Activated CD4-positive, alpha-beta T cell treated with anti-CD3 and anti-CD28 coated beads for 4 hours (primary cell): Measurements from ENCODE around the gene ASPSCR1.

ENCODE experiments used
- DNase-seq, 2 donors: peaks; one replicate each; pipeline ENCODE4 v3.0.0-alpha.2; 2020

Gene ASPSCR1

DNA sequence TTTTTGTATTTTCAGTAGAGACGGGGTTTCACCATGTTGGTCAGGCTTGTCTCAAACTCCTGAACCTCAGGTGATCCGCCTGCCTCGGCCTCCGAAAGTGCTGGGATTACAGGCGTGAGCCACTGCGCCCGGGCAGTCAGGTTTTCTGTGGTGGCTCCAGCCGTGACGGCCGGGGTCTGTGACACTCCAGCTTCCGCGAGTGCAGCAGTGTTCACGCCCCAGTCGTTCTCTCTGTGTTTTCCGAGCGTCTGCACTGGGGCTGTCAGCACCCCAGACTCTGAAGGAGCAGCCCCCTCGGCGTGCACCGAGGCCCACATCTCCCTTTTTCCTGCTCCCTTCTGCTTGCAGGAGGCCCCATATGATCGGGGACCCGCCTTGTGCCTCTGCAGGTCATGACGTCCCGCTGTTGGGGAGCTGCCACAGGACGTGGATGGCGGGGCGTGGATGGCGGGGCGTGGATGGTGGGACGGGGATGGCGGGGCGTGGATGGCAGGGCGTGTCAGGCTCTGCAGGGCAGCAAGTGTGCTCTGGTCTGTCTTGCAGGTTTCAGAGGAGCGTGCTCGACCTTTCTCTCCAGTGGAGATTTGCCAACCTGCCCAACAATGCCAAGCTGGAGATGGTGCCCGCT is 5.7 kb downstream of the ASPSCR1 start:
- DNase-seq, result no peak

DNA sequence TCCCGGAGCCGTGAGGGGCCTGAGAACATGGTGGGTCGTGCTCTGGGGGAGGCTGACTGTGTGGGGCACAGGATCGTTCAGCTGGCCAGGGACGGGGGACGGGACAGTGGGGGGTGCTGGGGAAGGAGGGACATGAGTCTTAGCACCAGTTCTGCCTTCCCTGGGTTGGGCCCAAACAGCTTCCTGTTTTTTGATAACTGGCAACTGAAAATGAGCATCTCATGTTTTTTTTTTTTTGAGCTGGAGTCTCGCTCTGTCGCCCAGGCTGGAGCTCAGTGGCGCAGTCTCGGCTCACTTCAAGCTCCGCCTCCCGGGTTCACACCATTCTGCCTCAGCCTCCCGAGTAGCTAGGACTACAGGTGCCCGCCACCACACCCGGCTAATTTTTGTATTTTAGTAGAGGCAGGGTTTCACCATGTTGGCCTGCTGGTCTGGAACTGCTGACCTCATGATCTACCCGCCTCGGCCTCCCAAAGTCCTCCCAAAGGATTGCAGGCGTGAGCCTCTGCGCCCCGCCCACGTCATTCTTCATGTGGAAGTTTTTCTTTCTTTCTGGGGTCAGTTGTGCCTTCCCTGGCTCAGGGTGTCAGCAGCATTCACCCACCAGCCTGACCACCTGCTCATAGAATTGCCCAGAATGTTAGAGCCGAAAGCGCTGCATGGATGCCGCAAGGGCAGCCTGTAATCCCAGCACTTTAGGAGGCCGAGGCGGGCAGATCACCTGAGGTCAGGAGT is 6.4 kb downstream of the ASPSCR1 start:
- DNase-seq, result no peak

DNA sequence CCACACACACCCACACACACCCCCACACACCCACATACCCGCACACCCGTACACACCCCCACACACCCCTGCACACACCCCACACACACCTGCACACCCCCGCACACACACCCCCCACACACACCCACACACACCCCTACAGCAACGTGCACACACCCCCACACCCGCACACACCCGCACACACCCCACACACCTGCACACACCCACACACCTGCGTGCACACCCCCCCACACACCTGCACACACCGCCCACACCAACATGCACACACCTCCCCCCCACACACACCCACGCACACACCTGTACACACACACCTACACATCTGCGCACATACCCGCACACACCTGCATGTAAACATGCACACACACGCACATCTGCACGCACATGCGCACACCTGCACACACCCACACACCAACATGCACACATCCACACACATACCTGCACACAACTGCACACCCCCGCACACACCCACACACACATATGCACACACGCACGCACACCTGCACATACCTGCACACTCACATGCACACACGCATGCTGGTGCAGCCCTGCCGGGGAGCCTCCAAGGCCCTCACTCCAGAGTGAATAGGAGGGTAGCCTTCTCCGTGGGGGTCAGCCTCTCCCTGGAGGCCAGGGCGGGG is 7.5 kb downstream of the ASPSCR1 start:
- DNase-seq, result no peak

DNA sequence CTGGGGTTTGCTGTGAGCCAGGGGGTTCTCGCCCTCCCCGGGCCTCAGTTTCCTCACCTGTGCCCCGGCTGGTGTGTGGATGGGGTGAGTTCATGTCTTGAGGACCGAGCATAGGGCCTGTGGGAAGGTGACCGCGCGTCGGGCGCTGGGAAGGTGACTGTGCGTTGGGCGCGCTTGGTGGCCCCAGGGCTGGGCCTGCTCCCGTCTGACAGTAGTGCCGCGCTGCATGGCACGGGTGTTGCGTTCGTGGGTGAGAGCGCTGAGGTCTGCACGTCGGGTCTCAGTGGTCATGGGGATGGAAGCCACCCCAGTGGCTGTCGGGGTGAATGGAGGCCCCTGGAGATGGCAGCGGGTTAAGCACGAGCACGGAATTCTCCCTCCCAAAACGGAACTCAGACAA is 9.2 kb downstream of the ASPSCR1 start:
- no peak for DNase-seq

DNA sequence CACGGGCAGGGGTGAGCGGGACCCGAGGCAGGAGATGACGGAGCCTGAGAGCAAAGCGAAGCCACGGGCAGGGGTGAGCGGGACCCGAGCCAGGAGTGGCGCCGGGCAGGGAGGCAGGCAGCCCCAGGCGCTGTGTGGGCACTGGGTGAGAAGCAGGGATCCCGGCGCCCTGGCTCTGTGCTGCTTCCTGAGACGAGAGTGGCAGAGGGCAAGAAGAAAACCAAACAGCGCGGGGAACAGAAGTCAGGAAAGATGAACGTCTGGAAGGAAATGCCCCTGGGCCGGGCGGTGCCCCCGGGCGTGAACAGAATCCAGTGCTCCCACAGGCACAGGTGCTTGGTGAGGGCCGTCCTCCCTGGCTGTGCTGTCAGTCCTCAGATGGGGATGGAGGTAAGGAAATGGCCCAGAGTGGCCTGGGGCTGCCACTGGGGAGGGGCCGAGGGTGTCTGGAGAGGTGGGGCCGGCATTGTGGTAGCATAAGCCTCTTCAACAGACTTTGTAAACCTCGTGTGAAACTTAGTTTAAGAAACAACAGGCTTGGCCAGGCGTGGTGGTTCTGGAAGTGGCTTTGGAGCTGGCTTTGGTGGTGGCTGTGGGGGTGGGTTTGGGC is 9.8 kb downstream of the ASPSCR1 start:
- DNase-seq, result no peak

DNA sequence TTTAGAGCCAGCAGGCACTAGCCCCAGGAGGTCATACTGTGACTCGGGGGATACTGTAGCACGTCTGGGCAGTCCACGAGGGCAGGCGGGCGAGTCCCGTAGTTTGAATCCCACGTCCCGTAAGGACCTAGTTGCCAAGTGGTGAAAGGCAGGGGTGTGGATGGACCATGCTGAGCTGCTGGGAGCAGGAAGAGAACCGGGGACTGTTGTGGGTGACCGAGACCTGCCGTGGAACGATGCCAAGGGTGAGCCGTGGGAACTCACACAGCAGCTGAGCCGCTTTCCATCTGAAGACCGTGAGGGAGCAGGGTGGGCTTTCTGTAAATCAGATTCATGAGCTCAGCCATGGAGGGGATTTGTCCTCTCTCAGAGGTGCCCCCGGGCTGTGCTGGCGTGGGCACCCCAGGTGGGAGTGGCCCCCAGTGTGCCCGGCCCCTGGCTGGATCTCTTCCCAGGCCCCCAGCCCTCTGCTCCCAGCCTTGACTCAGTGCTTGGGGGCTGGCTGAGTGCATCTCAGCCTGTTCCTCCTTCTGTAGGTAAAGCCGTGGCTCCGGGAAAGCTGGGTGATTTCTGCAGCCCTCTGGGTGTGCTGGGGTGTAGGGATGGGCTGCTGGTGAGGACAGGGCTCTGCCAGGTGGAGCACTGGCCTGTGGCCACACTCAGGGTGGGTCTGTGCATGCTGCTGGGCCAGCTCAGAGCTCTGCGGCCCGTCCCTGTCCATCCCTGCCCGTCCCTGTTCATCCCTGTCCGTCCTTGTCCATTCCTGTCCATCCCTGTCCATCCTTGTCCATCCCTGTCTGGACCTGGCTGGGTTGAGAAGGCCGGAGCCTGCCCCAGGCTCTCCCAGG is 13.6 kb downstream of the ASPSCR1 start:
- DNase-seq, result no peak

DNA sequence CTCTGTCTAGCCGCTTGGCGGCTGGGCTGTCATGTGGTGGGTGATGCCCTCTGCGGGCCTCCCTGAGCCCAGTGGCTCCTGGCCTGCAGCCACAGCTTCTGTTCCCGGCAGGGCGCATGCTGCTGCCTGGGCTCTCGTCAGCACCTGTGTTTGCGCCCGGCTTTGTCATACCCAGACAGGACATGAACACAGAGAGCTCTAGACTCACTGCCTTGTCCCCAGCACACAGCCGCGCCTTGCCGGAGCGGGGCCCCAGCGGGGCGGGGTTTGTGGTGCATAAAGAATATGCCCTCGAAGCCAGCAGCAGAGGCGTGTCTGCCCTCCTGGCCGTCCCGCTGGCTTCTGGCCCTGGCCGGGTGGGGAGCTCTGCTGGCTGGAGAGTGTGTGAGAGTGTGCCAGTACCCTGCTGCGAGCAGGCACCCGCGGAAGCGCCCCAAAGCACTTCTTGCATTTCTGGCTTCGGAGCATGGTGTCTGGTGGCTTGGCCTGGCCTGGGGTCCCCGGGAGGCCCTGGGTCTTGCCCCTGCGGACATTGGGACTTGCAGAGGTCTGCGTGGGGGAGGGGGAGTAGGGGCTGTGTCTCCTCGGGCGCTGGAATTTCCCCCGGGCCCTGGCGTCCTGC is 14.4 kb downstream of the ASPSCR1 start:
- DNase-seq, result no peak

DNA sequence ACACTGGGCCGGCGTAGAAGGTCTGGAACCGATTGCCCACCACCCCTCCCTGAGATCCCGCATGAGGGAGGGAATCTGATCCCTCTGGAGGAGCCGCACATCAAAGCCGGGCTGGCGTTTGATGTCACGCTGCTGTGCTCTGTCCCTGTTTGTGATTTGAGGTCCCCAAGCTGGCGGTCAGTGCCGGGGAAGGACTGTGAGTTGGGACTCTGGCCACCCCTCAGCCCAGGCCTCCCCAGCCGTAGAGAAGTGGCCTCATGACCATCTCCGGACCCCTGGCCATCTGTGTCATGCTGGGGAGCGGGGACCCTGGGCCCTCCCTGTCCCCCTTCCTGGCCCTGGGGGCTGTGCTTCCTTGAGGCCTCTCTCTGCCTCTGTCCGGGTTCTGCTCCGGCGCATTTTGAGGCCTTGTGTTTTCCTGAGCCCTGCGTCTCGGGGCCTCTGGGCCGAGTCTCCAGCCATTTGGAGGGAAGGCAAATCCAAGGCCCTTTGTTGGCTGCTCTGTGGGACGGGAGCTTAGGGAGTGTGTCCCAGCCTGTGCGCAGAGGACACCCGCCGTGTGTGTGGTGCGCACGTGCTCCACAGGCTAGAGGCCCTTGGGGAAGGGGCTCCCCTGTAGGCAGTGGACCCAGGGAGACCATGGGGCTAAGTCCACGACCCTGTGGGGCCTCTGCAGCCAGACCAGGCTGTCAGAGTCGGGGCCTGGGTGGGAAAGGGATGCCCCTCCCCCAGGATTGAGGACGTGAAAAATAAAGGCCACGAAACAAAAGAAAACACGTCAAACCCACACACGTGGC is 15.1 kb downstream of the ASPSCR1 start:
- DNase-seq, result no peak

DNA sequence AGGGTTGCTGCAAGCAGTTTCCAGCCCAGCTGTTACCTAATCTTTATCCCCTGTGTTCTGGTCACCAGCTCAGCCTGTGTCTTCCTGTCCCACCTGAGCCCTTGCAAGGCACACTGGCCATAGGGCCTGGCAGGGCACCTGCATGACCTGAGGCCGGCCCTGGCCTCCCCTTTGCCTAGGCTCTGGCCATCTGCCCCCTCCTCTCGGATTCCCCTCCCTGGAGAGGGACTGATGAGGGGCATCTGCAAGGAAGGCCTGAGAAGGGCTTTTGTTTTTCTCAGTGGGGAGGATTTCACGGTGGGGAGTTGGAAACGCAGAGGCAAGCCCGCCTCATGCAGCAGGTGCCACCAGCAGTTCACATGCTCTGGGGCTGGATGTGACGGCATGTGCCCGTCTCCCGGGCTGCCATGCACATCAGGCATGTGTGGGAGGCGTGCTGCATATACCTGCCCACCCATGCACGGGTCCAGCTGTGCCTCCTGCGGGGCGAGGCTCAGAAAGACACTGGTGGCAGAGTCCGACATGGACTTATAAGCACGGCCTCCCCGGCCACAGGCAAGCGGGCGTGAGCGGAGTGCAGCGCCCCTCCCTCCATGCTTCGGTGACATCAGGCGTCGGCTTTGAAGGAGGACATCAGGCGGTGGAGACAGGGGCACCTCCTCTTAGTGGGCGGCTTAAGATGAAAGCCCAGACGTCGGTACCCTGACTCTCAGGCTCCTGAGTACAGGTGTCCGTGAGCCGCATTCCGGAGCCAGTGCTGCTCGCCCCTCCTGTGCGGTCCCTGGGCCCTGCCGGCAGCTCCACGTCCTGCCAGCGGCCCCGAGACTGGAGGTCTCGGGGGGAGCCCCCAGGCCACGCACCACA is 16.5 kb downstream of the ASPSCR1 start:
- DNase-seq, result no peak

DNA sequence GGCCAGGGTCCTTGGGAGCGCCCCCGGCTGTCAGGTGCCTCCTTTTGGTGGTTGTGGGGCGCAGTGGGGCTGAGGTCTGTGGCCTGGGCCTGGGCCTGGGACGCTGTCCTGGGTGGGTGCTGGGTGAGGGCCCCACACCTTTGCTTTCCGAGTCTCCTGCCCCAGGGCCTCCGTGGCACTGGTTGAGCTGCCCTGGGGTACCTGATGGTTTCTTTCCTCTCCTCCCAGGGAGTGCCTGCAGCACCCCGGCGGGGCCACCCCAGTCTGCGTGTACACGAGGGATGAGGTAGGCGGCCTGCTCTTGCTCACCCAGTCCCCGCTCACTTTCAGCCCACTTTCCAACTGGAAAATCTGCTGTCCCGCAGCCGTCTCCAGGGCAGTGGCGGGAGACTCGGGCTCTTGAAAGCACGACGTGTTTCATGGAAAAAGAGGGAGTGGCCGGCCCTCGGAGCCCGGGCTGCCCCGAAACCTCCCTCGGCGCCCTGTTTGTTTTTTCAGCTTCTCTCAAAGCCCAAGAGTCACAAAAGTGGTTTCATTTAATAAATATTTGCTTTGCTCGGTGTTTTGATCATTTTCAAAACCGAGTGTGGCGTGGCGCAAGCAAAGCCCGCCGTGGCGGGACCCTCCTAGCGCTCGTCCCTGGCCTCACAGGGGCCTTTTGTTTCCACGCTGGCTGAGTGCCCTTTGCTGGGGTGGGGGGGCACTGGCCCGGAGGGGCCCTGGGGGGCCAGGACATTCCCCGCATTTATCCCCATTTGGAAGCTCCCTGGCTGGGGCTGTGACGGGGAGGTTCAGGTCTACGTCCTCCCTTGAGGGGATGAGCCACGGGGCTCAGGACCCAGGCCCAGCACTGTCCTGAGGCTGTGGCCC is 17.4 kb downstream of the ASPSCR1 start:
- no peak for DNase-seq

DNA sequence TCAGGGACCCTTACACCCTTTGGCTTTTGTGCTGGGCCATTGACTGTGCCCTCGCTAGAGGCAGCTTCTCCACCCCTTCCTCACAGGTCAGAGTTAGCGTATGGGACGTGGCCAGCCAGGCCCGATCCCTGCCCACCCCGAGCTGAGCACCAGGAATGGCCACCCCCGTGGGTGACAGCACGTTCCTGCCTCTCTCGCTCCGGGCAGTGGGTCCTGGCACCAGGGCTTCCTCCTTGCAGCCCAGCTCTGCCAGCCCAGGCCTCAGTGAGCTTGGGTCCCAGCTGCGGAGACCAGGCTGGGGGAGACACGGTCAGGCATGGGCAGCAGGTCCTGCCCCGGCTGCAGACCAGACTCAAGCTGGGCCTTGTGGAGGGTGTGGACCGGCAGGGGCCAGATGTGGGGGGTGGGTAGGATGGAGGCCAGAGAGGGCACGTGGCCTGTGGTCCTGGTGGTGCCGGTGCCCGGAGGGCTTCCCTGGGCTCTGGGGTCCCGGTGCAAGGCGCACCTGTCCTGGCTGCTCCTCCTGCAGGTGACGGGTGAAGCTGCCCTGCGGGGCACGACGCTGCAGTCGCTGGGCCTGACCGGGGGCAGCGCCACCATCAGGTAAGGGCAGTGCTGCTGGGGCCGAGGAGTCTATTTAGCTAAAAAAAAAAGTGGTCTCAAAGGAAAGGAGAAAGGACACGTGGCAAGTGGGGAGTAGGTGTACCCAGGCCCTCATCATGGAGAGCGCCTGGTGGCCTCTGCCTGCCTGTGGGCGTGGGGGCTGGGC is 18.2 kb downstream of the ASPSCR1 start:
- no peak for DNase-seq

DNA sequence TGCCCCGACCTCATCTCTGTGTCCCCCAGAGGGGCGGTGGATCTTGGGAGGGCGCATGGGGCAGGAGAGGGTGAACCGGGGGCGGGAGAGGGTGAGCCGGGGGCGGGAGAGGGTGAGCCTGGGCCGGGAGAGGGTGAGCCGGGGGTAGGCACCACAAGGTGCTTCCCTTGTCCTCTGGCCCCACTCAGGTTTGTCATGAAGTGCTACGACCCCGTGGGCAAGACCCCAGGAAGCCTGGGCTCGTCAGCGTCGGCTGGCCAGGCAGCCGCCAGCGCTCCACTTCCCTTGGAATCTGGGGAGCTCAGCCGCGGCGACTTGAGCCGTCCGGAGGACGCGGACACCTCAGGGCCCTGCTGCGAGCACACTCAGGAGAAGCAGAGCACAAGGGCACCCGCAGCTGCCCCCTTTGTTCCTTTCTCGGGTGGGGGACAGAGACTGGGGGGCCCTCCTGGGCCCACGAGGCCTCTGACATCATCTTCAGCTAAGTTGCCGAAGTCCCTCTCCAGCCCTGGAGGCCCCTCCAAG is 18.9 kb downstream of the ASPSCR1 start:
- DNase-seq, result no peak

DNA sequence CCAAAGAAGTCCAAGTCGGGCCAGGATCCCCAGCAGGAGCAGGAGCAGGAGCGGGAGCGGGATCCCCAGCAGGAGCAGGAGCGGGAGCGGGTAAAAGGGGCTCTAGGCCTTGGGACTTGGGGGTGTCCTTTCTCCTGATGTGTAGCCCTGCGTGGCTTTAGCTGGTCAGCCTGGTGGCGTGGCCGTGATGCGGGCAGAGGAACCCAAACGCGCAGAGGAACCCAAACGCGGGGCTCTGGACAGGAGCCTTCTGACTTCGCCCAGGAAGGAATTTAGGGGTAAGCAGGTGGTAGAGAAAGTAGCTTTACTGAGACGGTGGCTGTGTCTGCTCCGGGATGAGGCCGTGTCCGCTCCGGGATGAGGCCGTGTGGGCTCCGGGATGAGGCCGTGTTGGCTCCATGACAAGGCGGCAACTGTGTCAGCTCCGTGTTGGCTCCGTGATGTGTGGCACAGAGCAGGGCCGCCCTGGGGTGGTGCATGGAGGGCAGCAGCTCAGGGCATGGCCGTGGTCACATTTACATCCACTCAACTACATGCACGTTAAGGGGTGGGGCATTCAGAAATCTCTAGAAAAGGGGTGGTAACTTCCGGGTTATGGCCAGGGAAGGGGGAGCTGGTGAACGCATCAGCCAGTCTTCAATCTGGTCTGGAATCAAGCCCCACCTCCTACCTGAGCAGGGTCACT is 19.5 kb downstream of the ASPSCR1 start:
- no peak for DNase-seq

DNA sequence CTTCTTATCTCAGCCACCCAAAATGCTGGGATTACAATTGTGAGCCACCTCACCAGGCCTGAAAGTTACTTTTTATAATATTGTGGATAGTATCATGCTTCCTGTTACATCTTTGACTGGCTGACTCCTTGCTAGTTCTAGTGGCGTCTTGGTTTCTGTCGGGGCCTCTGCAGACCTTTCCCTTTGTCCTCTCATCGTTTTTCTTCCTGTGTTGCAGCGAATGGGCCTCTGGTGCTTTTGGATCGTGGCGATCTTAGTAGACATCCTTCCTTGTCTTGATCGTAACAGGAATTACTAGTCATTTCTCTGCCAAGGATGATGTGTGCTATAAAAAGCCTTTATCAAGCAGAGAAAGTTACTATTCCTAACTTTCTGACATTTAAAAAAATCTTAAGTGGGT is 20.8 kb downstream of the ASPSCR1 start:
- DNase-seq, result no peak

DNA sequence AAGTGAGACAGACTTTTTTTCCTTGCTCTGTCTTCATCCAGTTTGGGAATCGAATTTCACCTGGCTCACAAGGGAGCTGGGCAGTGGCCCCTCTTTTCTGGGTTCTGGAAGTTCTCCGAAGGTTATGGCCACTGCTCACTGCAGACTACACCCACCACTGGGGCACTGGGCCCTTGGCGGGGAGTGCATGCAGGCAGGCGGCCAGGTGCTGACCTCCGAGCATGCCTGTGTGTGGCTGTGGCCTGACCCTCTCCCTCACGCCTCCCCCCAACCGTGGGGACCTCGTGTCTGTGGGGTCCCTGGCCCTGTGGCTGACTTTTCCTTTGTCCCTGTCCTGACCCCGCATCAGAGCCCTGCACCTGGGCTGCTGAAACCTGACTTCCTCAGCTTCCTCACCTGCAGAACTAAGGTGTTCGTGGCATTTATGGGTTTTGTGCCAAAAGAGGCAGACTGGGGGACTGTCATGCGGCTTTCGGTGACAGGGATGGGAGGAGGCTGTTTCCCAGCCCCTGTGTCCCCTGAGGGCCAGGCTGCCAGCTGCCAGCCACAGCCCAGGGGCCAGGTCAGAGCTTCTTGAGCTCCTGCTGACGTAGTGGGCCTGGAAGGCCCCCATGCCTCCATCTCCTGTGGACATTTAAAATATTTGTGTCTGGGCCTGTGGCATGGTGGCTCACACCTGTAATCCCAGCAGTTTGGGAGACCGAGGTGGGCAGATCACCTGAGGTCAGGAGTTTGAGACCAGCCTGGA is 21.4 kb downstream of the ASPSCR1 start:
- no peak for DNase-seq

DNA sequence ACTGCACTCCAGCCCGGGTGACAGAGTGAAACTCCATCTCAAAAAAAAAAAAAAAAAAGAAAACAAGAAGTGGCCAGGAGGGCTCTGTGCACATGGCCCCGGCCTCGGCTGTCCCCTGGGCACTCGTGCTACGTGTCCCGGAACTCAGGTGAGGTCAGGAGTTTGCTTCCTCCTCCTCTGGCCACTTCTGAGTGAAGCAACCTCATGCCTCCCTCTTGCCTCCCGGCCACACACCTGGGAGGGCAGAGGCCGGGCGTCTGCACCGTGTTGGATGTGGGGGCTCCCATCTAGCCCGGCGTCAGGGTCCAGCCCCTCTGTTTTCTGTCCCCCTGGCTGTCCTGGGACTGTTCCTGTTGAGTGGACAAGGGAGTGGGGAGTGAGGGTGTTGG is 22.2 kb downstream of the ASPSCR1 start:
- DNase-seq, result no peak
